Measurements from ENCODE around the gene PACSIN3. TPM values are rescaled to one million over a fixed set of nuclear protein-coding genes. Genes with fewer than 3 reads are reported as not detected.

Gene PACSIN3
- total and polyA plus RNA-seq, 2 of the 8 experiments (the other 6 are each of a cell fraction or from before 2014, with no cell fraction given), result 23.8 to 47.2 TPM

DNA sequence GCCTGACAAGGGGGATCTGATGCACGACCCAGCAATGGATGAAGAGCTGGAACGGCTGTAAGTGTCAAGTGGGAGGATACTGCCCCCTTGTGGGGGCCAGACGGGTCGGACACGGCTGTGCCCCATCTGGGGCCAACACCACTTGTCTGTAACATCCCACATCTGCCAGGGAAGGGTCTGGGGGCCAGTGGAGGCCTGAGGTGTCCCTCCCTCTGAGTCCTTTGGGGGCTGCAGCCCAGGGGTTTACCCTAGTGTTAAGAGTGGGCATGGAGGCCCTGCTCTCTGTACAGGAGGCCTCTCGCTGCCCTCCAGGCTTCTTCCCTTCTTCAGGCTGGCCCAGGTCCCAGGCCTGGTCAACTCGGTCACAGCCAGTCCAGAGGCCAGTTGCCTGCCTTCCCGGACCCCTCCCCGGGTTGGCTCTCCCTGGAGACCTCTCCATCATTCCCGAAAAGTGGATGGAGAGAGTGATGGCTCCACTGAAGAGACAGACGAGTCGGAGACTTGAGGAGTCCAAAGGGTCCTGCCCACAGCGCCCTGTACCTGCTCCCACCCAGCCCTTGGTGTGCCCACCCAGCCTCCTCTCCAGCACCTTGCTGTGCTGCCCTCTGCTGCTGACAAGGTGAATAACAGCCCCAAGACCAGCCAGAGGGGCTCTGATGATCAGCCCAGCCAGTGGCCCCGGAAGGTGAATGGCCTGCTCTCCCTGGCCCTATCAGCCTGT, 24.9 kb downstream of the PACSIN3 start:
- Histone ChIP-seq H3K14ac (ENCODE audit: insufficient read length) (no peak overlapping the region), H2BK5ac (ENCODE audit: low read depth, low read length) (no peak overlapping the region), H3K4me2 (ENCODE audit: insufficient read depth in 1 of 2, low read depth in 2 of 2, low read length in 2 of 2) (no peak overlapping the region), H2BK15ac (ENCODE audit: low read length) (no peak overlapping the region), H4K5ac (ENCODE audit: insufficient read length, low read depth, low read length) (no peak overlapping the region), H3K56ac (replicated peaks; ENCODE audit: insufficient read length, low read depth, low read length) (no peak overlapping the region), H2AK5ac (ENCODE audit: low read depth, low read length) (no peak overlapping the region), H3K27me3 (replicated peaks in 1 of 4; ENCODE audit: control insufficient read depth in 3 of 4, extremely low read depth in 1 of 4, insufficient read depth in 3 of 4, low read length in 3 of 4) (no peaks in the 10 kb centered on the region), H3K18ac (ENCODE audit: extremely low read depth, low read length) (no peak overlapping the region), H2BK120ac (replicated peaks; ENCODE audit: low read depth, low read length) (no peak overlapping the region), H2AFZ (ENCODE audit: low read length) (no peak overlapping the region), H3K79me1 (ENCODE audit: low read depth, low read length) (no peaks in the 10 kb centered on the region), H4K20me1 (replicated peaks in 1 of 2; ENCODE audit: control insufficient read depth in 1 of 2, insufficient read depth in 2 of 2, low read length in 2 of 2) (peaks cover 0 to 5% of the 10 kb centered on the region in 2 experiments), H3K79me2 (ENCODE audit: control insufficient read depth in 1 of 2, insufficient read depth in 2 of 2, low read length in 2 of 2) (no peaks in the 10 kb centered on the region), H3K9me3 (ENCODE audit: insufficient read depth in 2 of 2, low read depth in 1 of 2, low read length in 1 of 2) (no peaks in the 10 kb centered on the region), H3K23ac (ENCODE audit: insufficient read length) (no peak overlapping the region), H3K4me1 (replicated peaks in 1 of 4; ENCODE audit: control insufficient read depth in 3 of 4, insufficient read depth in 4 of 4, low read length in 3 of 4) (no peaks in the 10 kb centered on the region), H4K91ac (replicated peaks; ENCODE audit: insufficient read length, low read length) (no peak overlapping the region), H4K8ac (ENCODE audit: extremely low read depth, insufficient read depth, low read length) (no peak overlapping the region; the same call in 1 of the 2 replicates), H2BK20ac (ENCODE audit: low read length) (no peak overlapping the region), H3K27ac (ENCODE audit: low read depth, low read length) (no peak overlapping the region), H3K4ac (replicated peaks; ENCODE audit: insufficient read length, low read depth, low read length) (no peak overlapping the region), H3K23me2 (ENCODE audit: low read depth, low read length) (no peaks in the 10 kb centered on the region), H2BK12ac (ENCODE audit: low read depth, low read length) (no peak overlapping the region), H3K4me3 (ENCODE audit: extremely low read depth in 1 of 4, insufficient read depth in 2 of 4, low read depth in 3 of 4, low read length in 4 of 4) (no peak overlapping the region), H3K9ac (replicated peaks in 1 of 4; ENCODE audit: extremely low read depth in 1 of 4, low read depth in 3 of 4, low read length in 3 of 4) (no peak overlapping the region), H3K36me3 (ENCODE audit: control insufficient read depth in 2 of 4, insufficient read depth in 4 of 4, low read length in 3 of 4) (peaks cover 5 to 18% (median 14%) of the 10 kb centered on the region in 4 experiments; a peak in 6 of 8 replicates)
- 58% methylated on average over 11 of the region's 14 CpGs; no CpG with 5 or more reads in 1 of the 2 experiments for WGBS, 2 experiments (ENCODE audit: extremely low coverage in 1 of 2, insufficient coverage in 1 of 2, insufficient read length in 1 of 2, insufficient replicate concordance in 2 of 2, low coverage in 1 of 2, low lambda C conversion rate in 2 of 2, missing lambda C conversion rate in 1 of 2)
- peak in 1 of 2 experiments; percentile 90 for DNase-seq (ENCODE audit: low read depth in 1 of 2, low spot score in 2 of 2)
- peak; percentile 68 for FAIRE-seq
- POLR2A ChIA-PET (ENCODE audit: partially characterized antibody), result interaction anchor here (0.9 to 2.9 kb wide), 9 partner anchors 8 to 442 kb away, joined by 3 to 17 read pairs (median 4); partner anchors contain the start of genes ARFGAP2 and F2
- CTCF ChIA-PET (ENCODE audit: partially characterized antibody), result interaction anchor here (0.6 to 4.2 kb wide), 29 partner anchors 8 to 437 kb away, joined by 3 to 32 read pairs (median 4); partner anchors contain the start of gene ARFGAP2
- peak; percentile 88 to 93 for TF ChIP-seq RAD21 (IDR thresholded peaks at IDR 0.05 in 1 of 2, conservative IDR thresholded peaks at IDR 0.05 in 1 of 2; ENCODE audit: low read depth in 2 of 2, low read length in 2 of 2)
- TF ChIP-seq, protein P1, sequence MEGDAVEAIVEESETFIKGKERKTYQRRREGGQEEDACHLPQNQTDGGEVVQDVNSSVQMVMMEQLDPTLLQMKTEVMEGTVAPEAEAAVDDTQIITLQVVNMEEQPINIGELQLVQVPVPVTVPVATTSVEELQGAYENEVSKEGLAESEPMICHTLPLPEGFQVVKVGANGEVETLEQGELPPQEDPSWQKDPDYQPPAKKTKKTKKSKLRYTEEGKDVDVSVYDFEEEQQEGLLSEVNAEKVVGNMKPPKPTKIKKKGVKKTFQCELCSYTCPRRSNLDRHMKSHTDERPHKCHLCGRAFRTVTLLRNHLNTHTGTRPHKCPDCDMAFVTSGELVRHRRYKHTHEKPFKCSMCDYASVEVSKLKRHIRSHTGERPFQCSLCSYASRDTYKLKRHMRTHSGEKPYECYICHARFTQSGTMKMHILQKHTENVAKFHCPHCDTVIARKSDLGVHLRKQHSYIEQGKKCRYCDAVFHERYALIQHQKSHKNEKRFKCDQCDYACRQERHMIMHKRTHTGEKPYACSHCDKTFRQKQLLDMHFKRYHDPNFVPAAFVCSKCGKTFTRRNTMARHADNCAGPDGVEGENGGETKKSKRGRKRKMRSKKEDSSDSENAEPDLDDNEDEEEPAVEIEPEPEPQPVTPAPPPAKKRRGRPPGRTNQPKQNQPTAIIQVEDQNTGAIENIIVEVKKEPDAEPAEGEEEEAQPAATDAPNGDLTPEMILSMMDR (IDR thresholded peaks at IDR 0.05; ENCODE audit: control extremely low read depth in 1 of 3, insufficient read depth in 1 of 3, low read depth in 1 of 3, low read length in 3 of 3), result peak; percentile 91 to 96 (median 91)
- peak; percentile 15 for TF ChIP-seq NANOG (IDR thresholded peaks at IDR 0.05; ENCODE audit: insufficient read depth, low read depth, low read length, poor library complexity, severe bottlenecking)
- TF ChIP-seq GABPA (IDR thresholded peaks at IDR 0.05; ENCODE audit: borderline replicate concordance, insufficient read depth, low read length), result peak; percentile 58; the same call in 1 of the 2 replicates
- no peak for TF ChIP-seq SP1 (IDR thresholded peaks at IDR 0.05; ENCODE audit: low read depth, low read length)
- TF ChIP-seq CREB1 (IDR thresholded peaks at IDR 0.05), result 0 out of 2 replicates have a peak, but pooled peaks have one; percentile 23
